Heart right ventricle (tissue), 16 donors: Measurements from ENCODE around the gene FBXO36. TPM values are rescaled to one million over a fixed set of nuclear protein-coding genes. Genes with fewer than 3 reads are reported as not detected.

Experiments used
- ATAC-seq, 8 donors: fragments of 200-7000 bp; cut with Tn5 transposase; one replicate each; pipeline ENCODE4 v1.9.1; 2020; ENCODE audit warnings: mild to moderate bottlenecking in 8 of 8, moderate library complexity in 8 of 8, moderate number of reproducible peaks in 1 of 8
- DNase-seq, 2 donors: peaks; one replicate each; pipeline ENCODE4 v3.0.0-alpha.2; 2020
- H3K27ac ChIP-seq, 10 donors: fragments of 200-600 bp; sonication (generic) in 2 of 10; one replicate each; pipeline versions ENCODE4 v1.5.0 to v1.8.0; 2020 to 2022; ENCODE audit warnings: mild to moderate bottlenecking in 3 of 10
- H3K27me3 ChIP-seq, 7 donors: fragments of 200-600 bp; one replicate each; pipeline ENCODE4 v1.8.0; 2021 to 2022; ENCODE audit warnings: mild to moderate bottlenecking in 2 of 7
- H3K36me3 ChIP-seq, 9 donors: fragments of 200-600 bp; sonication (generic) in 1 of 9; one replicate each; pipeline versions ENCODE4 v1.5.0 to v1.8.0; 2020 to 2022; ENCODE audit warnings: mild to moderate bottlenecking in 2 of 9
- H3K4me1 ChIP-seq, 9 donors: fragments of 200-600 bp; sonication (generic) in 1 of 9; one replicate each; pipeline versions ENCODE4 v1.5.0 to v1.8.0; 2020 to 2022; ENCODE audit warnings: mild to moderate bottlenecking in 4 of 9
- H3K4me3 ChIP-seq, 10 donors: fragments of 200-600 bp; sonication (generic) in 2 of 10; one replicate each; pipeline versions ENCODE4 v1.5.0 to v1.8.0; 2020 to 2022; ENCODE audit warnings: mild to moderate bottlenecking in 7 of 10, moderate library complexity in 2 of 10
- H3K9me3 ChIP-seq, 11 donors: fragments of 200-600 bp in 10 of 11; sonication (generic) in 2 of 11; one replicate each; pipeline versions ENCODE4 v1.5.0 to v1.8.0; 2013 to 2022; ENCODE audit warnings: mild to moderate bottlenecking in 2 of 11, control low read depth in 1 of 11, moderate library complexity in 1 of 11
- CTCF ChIP-seq, 9 donors: fragments of 200-600 bp; sonication (generic) in 2 of 9; IDR thresholded peaks; one replicate each; pipeline versions ENCODE4 v1.5.0 to v1.8.0; 2021 to 2022; ENCODE audit warnings: antibody characterized with exemption in 9 of 9, mild to moderate bottlenecking in 5 of 9, moderate library complexity in 1 of 9
- WGBS, 2 donors: extraction: QIAGEN DNeasy Blood & Tissue Kit; methylation state at CpG; one replicate each; pipeline ENCODE4 v1.1.7; 2013; ENCODE audit warnings: inconsistent platforms in 1 of 2; 5-methylcytosine and 5-hydroxymethylcytosine counted together
- intact Hi-C, 10 donors: fragments of 100-400 bp; cut with DNase I; formaldehyde crosslinking; loops; one replicate each; pipeline versions ENCODE4 v1.11.1 to v1.14.2; 2022
- polyA plus RNA-seq, 2 donors: library from polyadenylated mRNA; stranded (reverse); fragments of 200-250 nt; gene quantifications; one replicate each; pipeline ENCODE4 v1.2.3, GENCODE V29; 2013
- total RNA-seq, 10 donors: library from RNA; stranded (reverse); fragmentation: NEBNext Ultra II Directional in 3 of 10; extraction: Animal tissue kit (Norgen Biotek cat#: 25700) in 3 of 10; gene quantifications; one replicate each; pipeline versions ENCODE4 v1.2.1 to v1.2.4, GENCODE V29; 2021 to 2023
- donor health status: Arrhythmogenic right ventricular cardiomyopathy.
- donor health status: ischemic (EF 13 %, LVEDD 7.1; RV severe dilation, severe dysfunction).
- donor health status: healthy with polysubstance abuse.
- donor health status: DM: no; HTN: yes; CAD: no.
- donor health status: DM: no; HTN: no; CAD: no.
- donor health status: ischemic (EF 25% LVEDD 6.9; RV normal size, moderate dysfunction).
- donor health status: ischemic (EF 25% LVEDD 5.7; RV mildly dilated, moderate dysfunction).
- donor health status: healthy.
- donor health status: DM: yes; HTN: yes; CAD: no.
- donor health status: Ischemic cardiomyopathy.
- donor health status: ischemic (EF 35%, LVEDD 5.7; RV mildly dilated, moderate dysfunction).
- donor health status: nonischemic (EF 11% LVEDD 7.7; RV severe dilation, severe dysfunction).
- donor health status: DM: yes; HTN: yes; CAD: no.
- donor health status: PGD.
- donor health status: ischemic (EF 29% LVEDD 5.4; RV normal size, mild dysfunction).
- donor health status: nonischemic (EF 23%, LVEDD 6.1; RV moderate dilation, normal function).

The FBXO36 gene
- total and polyA plus RNA-seq, 12 donors: 0.15 to 1.4 (median 1.2) TPM

DNA sequence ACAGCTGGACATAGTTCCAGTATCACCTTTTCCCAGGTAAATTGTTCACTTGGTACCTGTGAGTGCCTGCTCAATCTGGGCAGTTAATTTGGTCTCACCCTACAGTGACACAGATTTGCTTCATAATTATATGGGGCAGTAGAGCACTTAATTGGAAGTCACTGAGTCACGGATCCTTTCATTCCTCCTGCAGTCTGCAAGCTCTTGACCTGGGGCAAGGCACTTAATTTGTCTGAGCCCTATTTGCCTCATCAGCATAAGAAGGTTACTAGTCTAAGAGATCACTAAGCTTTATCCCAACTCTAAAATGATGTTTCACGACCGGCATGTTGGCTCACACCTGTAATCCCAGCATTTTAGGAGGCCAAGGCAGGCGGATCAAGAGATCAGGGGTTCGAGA lies 8.9 kb downstream of the FBXO36 start:
- Histone ChIP-seq H3K27me3 (no peaks in the 10 kb centered on the region), H3K9me3 (peaks cover 0 to 7% (median 0%) of the 10 kb centered on the region in 11 donors), H3K27ac (no peak overlapping the region), H3K4me1 (no peaks in the 10 kb centered on the region), H3K36me3 (peaks cover 0 to 6% (median 0%) of the 10 kb centered on the region in 9 donors), H3K4me3 (no peak overlapping the region)
- TF ChIP-seq CTCF (IDR thresholded peaks at IDR 0.05): no peak
- 94 to 99% methylated on average over 5 of the region's 5 CpGs for WGBS, 2 donors
- intact Hi-C loops: no loop called here
- ATAC-seq (no peak), DNase-seq (no peak)

DNA sequence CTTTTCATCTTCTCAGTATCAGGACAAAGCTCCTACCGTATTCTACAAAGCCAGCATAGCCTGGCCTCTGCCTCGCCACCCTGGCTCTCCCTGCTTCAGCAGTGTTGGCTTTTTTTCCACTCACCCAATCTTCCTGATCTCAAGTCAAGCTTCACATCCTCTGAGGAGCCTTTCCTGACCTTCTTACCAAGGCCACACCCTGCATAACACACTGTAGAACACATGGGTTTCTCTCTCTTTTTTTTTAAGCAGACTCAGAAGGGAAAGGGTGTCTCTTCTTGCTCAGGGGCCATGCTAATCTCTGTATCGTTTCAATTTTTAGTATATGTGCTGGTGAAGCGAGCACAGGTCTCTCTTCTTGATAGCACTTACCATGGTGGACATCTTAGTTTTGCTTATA lies 15.2 kb downstream of the FBXO36 start:
- H3K27ac ChIP-seq: no peak overlapping the region
- ATAC-seq: no peak
- H3K4me1 ChIP-seq: no peaks in the 10 kb centered on the region
- intact Hi-C loops: no loop called here
- no peaks in the 10 kb centered on the region for H3K27me3 ChIP-seq
- no peak overlapping the region for H3K4me3 ChIP-seq
- 81 to 86% methylated on average over 4 of the region's 4 CpGs for WGBS, 2 donors
- no peak for TF ChIP-seq CTCF (IDR thresholded peaks at IDR 0.05)
- H3K36me3 ChIP-seq: peaks cover 0 to 6% (median 0%) of the 10 kb centered on the region in 9 donors
- no peak for DNase-seq
- peaks cover 0 to 7% (median 0%) of the 10 kb centered on the region in 11 donors for H3K9me3 ChIP-seq

DNA sequence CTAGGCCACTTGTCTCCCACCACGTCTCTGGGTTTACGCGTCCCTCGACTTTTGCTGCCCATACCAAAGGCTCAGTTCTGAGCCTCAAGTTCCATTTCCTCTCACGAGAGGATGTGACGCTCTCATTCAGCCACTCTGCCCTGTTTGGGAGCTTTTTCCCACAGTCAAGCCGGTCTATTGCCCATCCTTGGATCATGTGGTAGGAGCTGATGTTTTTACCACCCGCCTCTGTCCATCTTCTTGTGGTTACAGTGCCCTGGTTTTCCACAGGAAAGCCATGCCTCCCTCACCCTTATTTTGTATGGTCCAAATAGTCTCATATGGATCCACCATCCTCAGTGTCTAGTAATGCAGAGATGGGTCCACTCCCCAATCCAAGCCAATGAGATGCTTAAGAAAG lies 20.4 kb downstream of the FBXO36 start:
- H3K4me1 ChIP-seq: no peaks in the 10 kb centered on the region
- H3K9me3 ChIP-seq: no peaks in the 10 kb centered on the region
- ATAC-seq (no peak), DNase-seq (no peak)
- no peak for TF ChIP-seq CTCF (IDR thresholded peaks at IDR 0.05)
- H3K27me3 ChIP-seq: no peaks in the 10 kb centered on the region
- no peaks in the 10 kb centered on the region for H3K36me3 ChIP-seq
- no peak overlapping the region for H3K4me3 ChIP-seq
- no peak overlapping the region for H3K27ac ChIP-seq
- 94 to 97% methylated on average over 8 of the region's 8 CpGs for WGBS, 2 donors
- intact Hi-C loops: no loop called here

DNA sequence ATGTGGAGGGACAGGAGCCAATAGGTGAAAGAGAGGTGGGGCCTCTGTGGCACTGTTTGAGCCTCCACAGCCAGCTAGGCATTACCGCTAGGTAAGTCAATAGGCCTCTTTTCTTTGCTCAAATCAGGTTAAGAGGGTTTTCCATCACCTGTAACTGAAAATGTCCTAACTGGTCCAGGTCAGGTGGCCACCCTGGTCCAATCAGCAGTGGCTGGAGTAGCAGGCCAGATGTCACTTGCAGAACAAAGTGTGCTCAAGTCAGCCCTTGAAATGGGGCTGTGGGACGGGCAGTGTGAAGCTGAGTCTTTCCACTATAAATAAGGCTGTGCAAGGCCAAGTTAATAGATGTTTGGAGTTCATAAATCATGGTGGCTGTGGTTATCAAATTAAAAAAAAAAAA lies 20.9 kb downstream of the FBXO36 start:
- no peaks in the 10 kb centered on the region for H3K4me1 ChIP-seq
- no peak for TF ChIP-seq CTCF (IDR thresholded peaks at IDR 0.05)
- intact Hi-C loops: no loop called here
- no peak for ATAC-seq
- no peak overlapping the region for H3K27ac ChIP-seq
- no peaks in the 10 kb centered on the region for H3K36me3 ChIP-seq
- H3K4me3 ChIP-seq: no peak overlapping the region
- H3K9me3 ChIP-seq: no peaks in the 10 kb centered on the region
- WGBS, 2 donors: 95 to 98% methylated on average over 2 of the region's 2 CpGs
- DNase-seq: no peak
- no peaks in the 10 kb centered on the region for H3K27me3 ChIP-seq
